22Rv1 (cell line): Measurements from ENCODE around the gene PRKCE.

ENCODE experiments used
- ZFX ChIP-seq: fragments of 450-650 bp; IDR thresholded peaks from 2 replicates; pipeline ENCODE4 v1.6.1; 2017; ENCODE audit warnings: antibody characterized with exemption, borderline replicate concordance
- TF ChIP-seq, protein P1 (sequence below): fragments of 450-650 bp; IDR thresholded peaks from 2 replicates; pipeline ENCODE4 v1.5.1; 2017; ENCODE audit warnings: mild to moderate bottlenecking

- TF ChIP-seq, protein P1, sequence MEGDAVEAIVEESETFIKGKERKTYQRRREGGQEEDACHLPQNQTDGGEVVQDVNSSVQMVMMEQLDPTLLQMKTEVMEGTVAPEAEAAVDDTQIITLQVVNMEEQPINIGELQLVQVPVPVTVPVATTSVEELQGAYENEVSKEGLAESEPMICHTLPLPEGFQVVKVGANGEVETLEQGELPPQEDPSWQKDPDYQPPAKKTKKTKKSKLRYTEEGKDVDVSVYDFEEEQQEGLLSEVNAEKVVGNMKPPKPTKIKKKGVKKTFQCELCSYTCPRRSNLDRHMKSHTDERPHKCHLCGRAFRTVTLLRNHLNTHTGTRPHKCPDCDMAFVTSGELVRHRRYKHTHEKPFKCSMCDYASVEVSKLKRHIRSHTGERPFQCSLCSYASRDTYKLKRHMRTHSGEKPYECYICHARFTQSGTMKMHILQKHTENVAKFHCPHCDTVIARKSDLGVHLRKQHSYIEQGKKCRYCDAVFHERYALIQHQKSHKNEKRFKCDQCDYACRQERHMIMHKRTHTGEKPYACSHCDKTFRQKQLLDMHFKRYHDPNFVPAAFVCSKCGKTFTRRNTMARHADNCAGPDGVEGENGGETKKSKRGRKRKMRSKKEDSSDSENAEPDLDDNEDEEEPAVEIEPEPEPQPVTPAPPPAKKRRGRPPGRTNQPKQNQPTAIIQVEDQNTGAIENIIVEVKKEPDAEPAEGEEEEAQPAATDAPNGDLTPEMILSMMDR, result no peak
- TF ChIP-seq ZFX, result no peak
Observed at GRCh38 chr2:45879936-45880335, 228.5 kb downstream of the PRKCE start.
